PFSK-1 (cell line): ENCODE results near the gene SH2D3C.

Source experiments
- FOXP2 ChIP-seq: optimal IDR thresholded peaks from 2 replicates; pipeline ENCODE3; 2011; ENCODE audit warnings: borderline replicate concordance, control low read depth, inconsistent platforms; ENCODE audit not compliant: insufficient read depth; ENCODE audit errors: extremely low read length, extremely low read depth
- POLR2AphosphoS5 ChIP-seq: IDR thresholded peaks from 2 replicates; pipeline ENCODE4 v1.6.1; 2012; ENCODE audit warnings: low read depth, mild to moderate bottlenecking, control low read depth, low read length, moderate library complexity
- SIN3A ChIP-seq: IDR thresholded peaks from 2 replicates; pipeline ENCODE4 v1.6.1; 2012; ENCODE audit warnings: mild to moderate bottlenecking, low read length, moderate library complexity, borderline replicate concordance; ENCODE audit not compliant: insufficient read depth
- TAF1 ChIP-seq: IDR thresholded peaks from 2 replicates; pipeline ENCODE4 v1.6.1; 2012; ENCODE audit warnings: low read length, control low read depth, borderline replicate concordance; ENCODE audit not compliant: insufficient read depth
- TF ChIP-seq, protein P1 (sequence below), 2 experiments: IDR thresholded peaks; 2 replicates each; pipeline versions ENCODE4 v1.6.1 to v1.8.0; 2011 to 2012; ENCODE audit warnings: low read depth in 2 of 2, low read length in 2 of 2, control low read depth in 1 of 2, inconsistent platforms in 1 of 2, mild to moderate bottlenecking in 1 of 2, moderate library complexity in 1 of 2; ENCODE audit not compliant: insufficient read depth in 1 of 2

The SH2D3C gene

DNA sequence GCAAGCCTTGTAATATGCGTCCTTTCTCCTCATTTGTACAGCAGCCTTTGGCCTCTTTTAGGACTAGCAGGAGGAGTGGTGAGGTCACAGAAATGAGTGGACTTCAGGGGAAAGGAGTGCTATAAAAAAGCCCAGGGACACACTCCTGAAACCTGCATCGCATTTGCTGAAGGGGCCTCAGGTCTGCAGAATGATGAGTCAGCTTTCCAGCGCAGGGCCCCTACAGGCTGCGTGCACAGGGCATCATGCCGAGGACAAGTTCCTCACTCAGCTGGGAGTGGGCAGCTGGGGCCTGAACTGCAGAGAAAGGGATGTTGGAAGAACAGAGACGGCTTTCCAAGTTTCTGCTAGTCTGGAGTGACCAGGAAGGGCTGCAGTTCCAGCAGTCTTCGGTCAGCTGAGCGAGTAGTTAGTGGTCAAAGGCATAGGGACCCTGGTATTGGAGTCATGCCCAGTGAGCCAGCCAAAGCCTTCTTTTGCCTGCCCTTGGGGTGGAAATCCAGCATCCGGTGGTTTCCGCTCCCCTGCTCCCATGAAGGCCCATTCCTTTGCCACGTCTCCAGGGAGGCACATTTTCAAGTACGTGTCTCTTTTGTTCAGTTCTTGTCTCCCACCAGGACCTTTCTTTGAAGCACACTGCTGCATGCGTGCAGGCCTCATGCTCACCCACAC lies 89.0 kb downstream of the SH2D3C start:
- TF ChIP-seq FOXP2, result no peak
- TF ChIP-seq, protein P1, sequence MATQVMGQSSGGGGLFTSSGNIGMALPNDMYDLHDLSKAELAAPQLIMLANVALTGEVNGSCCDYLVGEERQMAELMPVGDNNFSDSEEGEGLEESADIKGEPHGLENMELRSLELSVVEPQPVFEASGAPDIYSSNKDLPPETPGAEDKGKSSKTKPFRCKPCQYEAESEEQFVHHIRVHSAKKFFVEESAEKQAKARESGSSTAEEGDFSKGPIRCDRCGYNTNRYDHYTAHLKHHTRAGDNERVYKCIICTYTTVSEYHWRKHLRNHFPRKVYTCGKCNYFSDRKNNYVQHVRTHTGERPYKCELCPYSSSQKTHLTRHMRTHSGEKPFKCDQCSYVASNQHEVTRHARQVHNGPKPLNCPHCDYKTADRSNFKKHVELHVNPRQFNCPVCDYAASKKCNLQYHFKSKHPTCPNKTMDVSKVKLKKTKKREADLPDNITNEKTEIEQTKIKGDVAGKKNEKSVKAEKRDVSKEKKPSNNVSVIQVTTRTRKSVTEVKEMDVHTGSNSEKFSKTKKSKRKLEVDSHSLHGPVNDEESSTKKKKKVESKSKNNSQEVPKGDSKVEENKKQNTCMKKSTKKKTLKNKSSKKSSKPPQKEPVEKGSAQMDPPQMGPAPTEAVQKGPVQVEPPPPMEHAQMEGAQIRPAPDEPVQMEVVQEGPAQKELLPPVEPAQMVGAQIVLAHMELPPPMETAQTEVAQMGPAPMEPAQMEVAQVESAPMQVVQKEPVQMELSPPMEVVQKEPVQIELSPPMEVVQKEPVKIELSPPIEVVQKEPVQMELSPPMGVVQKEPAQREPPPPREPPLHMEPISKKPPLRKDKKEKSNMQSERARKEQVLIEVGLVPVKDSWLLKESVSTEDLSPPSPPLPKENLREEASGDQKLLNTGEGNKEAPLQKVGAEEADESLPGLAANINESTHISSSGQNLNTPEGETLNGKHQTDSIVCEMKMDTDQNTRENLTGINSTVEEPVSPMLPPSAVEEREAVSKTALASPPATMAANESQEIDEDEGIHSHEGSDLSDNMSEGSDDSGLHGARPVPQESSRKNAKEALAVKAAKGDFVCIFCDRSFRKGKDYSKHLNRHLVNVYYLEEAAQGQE (IDR thresholded peaks at IDR 0.05; ENCODE audit: insufficient read depth in 1 of 2, low read depth in 2 of 2, low read length in 2 of 2), result no peak
- TF ChIP-seq POLR2AphosphoS5, result no peak
- no peak for TF ChIP-seq SIN3A
- no peak for TF ChIP-seq TAF1
